ENCODE results near the gene IMMP2L.

DNA sequence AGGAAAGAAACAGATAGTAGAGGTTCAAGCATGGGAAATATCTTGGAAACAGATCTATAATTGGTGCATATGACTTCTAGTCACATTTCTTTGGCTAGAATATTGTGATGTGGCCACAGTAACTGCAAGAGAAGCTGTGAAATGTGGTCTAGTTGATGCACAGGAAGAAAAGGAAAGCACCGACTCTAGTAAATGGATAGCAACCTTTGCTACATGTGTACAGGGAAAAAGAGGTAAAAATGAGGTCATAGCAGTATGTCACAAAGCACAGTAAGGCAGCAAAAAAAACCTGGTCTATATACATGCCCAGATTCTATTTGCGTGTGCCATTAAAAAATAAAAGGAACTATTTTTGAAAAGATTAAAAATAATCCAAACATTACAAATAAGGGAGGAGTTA is 573.9 kb downstream of the IMMP2L start:
- TF ChIP-seq, protein P1, sequence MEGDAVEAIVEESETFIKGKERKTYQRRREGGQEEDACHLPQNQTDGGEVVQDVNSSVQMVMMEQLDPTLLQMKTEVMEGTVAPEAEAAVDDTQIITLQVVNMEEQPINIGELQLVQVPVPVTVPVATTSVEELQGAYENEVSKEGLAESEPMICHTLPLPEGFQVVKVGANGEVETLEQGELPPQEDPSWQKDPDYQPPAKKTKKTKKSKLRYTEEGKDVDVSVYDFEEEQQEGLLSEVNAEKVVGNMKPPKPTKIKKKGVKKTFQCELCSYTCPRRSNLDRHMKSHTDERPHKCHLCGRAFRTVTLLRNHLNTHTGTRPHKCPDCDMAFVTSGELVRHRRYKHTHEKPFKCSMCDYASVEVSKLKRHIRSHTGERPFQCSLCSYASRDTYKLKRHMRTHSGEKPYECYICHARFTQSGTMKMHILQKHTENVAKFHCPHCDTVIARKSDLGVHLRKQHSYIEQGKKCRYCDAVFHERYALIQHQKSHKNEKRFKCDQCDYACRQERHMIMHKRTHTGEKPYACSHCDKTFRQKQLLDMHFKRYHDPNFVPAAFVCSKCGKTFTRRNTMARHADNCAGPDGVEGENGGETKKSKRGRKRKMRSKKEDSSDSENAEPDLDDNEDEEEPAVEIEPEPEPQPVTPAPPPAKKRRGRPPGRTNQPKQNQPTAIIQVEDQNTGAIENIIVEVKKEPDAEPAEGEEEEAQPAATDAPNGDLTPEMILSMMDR (IDR thresholded peaks at IDR 0.05) = no peak
- TF ChIP-seq POLR2AphosphoS5 (IDR thresholded peaks at IDR 0.05; ENCODE audit: low read depth, low read length) (no peak), YY1 (IDR thresholded peaks at IDR 0.05; ENCODE audit: low read depth) (no peak), USF2 (IDR thresholded peaks at IDR 0.05; ENCODE audit: borderline replicate concordance, low read depth, low read length) (no peak), USF1 (IDR thresholded peaks at IDR 0.05; ENCODE audit: borderline replicate concordance, low read depth) (no peak)

Measured in SK-N-SH (cell line).